ENCODE measurements around the gene MRPS18C. TPM values are rescaled to one million over a fixed set of nuclear protein-coding genes. Genes with fewer than 3 reads are reported as not detected.

Gene MRPS18C
- total and polyA plus RNA-seq, 10 of the 15 experiments (the other 5 are each of a cell fraction or from before 2014, with no cell fraction given) = 38.0 to 283 (median 78.8) TPM

- DNase-seq (ENCODE audit: low read depth, low spot score) = no peak
- Histone ChIP-seq H3K9ac (ENCODE audit: control insufficient read depth, insufficient read depth, low read length) (no peak overlapping the region), H3K27ac (ENCODE audit: control insufficient read depth, insufficient read depth) (no peak overlapping the region), H3K36me3 (ENCODE audit: control insufficient read depth in 2 of 2, insufficient read depth in 2 of 2, low read length in 1 of 2) (no peaks in the 10 kb centered on the region), H4K20me1 (ENCODE audit: control insufficient read depth, insufficient read depth) (no peaks in the 10 kb centered on the region), H3K79me2 (ENCODE audit: control insufficient read depth, insufficient read depth, low read length) (no peaks in the 10 kb centered on the region), H3K4me1 (ENCODE audit: control insufficient read depth, insufficient read depth, low read length) (no peaks in the 10 kb centered on the region), H3K4me2 (ENCODE audit: control insufficient read depth, insufficient read depth) (no peak overlapping the region), H3K4me3 (no peak overlapping the region), H2AFZ (ENCODE audit: control insufficient read depth, low read depth, low read length) (no peak overlapping the region), H3K9me3 (replicated peaks; ENCODE audit: control insufficient read depth, insufficient read depth, low read length) (no peaks in the 10 kb centered on the region), H3K27me3 (replicated peaks in 1 of 2; ENCODE audit: control insufficient read depth in 2 of 2, insufficient read depth in 2 of 2, low read length in 1 of 2) (no peaks in the 10 kb centered on the region)
- TF ChIP-seq TBL1XR1 (IDR thresholded peaks at IDR 0.05; ENCODE audit: low read depth, low read length) = no peak
- no peak for TF ChIP-seq EED (IDR thresholded peaks at IDR 0.05; ENCODE audit: low read depth)
- TF ChIP-seq CREM (IDR thresholded peaks at IDR 0.05; ENCODE audit: low read depth) = no peak
- TF ChIP-seq RELB (IDR thresholded peaks at IDR 0.05; ENCODE audit: low read depth) = no peak
- TF ChIP-seq ETV6 (conservative IDR thresholded peaks at IDR 0.05 in 1 of 2, IDR thresholded peaks at IDR 0.05 in 1 of 2; ENCODE audit: borderline replicate concordance in 1 of 2, low read depth in 1 of 2) = no peak
- no peak for TF ChIP-seq NFIC (IDR thresholded peaks at IDR 0.05; ENCODE audit: low read depth, low read length)
- TF ChIP-seq, protein P1, sequence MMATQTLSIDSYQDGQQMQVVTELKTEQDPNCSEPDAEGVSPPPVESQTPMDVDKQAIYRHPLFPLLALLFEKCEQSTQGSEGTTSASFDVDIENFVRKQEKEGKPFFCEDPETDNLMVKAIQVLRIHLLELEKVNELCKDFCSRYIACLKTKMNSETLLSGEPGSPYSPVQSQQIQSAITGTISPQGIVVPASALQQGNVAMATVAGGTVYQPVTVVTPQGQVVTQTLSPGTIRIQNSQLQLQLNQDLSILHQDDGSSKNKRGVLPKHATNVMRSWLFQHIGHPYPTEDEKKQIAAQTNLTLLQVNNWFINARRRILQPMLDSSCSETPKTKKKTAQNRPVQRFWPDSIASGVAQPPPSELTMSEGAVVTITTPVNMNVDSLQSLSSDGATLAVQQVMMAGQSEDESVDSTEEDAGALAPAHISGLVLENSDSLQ (IDR thresholded peaks at IDR 0.05) = no peak
- TF ChIP-seq MYB (IDR thresholded peaks at IDR 0.05; ENCODE audit: borderline replicate concordance, low read depth, low read length) = no peak
- TF ChIP-seq E4F1 (IDR thresholded peaks at IDR 0.05; ENCODE audit: borderline replicate concordance, partially characterized antibody) = no peak
- no peak for TF ChIP-seq CHD2 (IDR thresholded peaks at IDR 0.05; ENCODE audit: borderline replicate concordance, low read depth, low read length)
- TF ChIP-seq NBN (IDR thresholded peaks at IDR 0.05) = no peak
- TF ChIP-seq BHLHE40 (IDR thresholded peaks at IDR 0.05; ENCODE audit: borderline replicate concordance in 1 of 2, low read depth in 2 of 2, low read length in 1 of 2) = no peak
- no peak for TF ChIP-seq MTA2 (IDR thresholded peaks at IDR 0.05; ENCODE audit: low read depth)
- TF ChIP-seq IKZF1 (conservative IDR thresholded peaks at IDR 0.05) = no peak
- TF ChIP-seq CBX3 (IDR thresholded peaks at IDR 0.05; ENCODE audit: borderline replicate concordance, low read depth) = no peak
- TF ChIP-seq HDGF (IDR thresholded peaks at IDR 0.05) = no peak
- TF ChIP-seq, protein P2, sequence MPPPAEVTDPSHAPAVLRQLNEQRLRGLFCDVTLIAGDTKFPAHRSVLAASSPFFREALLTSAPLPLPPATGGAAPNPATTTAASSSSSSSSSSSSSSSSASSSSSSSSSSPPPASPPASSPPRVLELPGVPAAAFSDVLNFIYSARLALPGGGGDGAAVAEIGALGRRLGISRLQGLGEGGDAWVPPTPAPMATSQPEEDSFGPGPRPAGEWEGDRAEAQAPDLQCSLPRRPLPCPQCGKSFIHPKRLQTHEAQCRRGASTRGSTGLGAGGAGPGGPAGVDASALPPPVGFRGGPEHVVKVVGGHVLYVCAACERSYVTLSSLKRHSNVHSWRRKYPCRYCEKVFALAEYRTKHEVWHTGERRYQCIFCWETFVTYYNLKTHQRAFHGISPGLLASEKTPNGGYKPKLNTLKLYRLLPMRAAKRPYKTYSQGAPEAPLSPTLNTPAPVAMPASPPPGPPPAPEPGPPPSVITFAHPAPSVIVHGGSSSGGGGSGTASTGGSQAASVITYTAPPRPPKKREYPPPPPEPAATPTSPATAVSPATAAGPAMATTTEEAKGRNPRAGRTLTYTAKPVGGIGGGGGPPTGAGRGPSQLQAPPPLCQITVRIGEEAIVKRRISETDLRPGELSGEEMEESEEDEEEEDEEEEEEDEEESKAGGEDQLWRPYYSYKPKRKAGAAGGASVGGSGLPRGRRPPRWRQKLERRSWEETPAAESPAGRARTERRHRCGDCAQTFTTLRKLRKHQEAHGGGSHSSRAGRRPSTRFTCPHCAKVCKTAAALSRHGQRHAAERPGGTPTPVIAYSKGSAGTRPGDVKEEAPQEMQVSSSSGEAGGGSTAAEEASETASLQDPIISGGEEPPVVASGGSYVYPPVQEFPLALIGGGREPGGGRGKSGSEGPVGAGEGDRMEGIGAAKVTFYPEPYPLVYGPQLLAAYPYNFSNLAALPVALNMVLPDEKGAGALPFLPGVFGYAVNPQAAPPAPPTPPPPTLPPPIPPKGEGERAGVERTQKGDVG (CRISPR knock-in tag; IDR thresholded peaks at IDR 0.05) = no peak
- no peak for TF ChIP-seq HCFC1 (IDR thresholded peaks at IDR 0.05; ENCODE audit: low read length)
- RAD21 ChIA-PET (ENCODE audit: unreplicated experiment) = no interaction called here
- no peak for FAIRE-seq
- 89% methylated on average over 10 of the region's 10 CpGs for WGBS (ENCODE audit: insufficient coverage, insufficient replicate concordance, low lambda C conversion rate, missing lambda C conversion rate)
- POLR2A ChIA-PET = no interaction called here
- in situ Hi-C loops (cut with MboI) (loop anchor here (10.0 kb wide), 1 partner anchor 1010 kb away; no protein-coding TSS in a partner anchor), intact Hi-C loops (cut with micrococcal nuclease; ENCODE audit: unreplicated experiment) (loop anchor here (10.0 kb wide), 1 partner anchor 750 kb away; no protein-coding TSS in a partner anchor)
- BruUV-seq (replicated peaks) = no TSS peak
- no peak for ATAC-seq
- SMC1A ChIA-PET (ENCODE audit: uncharacterized antibody, unreplicated experiment) = no interaction called here
- CTCF ChIA-PET = interaction anchor here (0.6 to 1.7 kb wide), 2 partner anchors 93 to 930 kb away, joined by 3 read pairs; no protein-coding TSS in a partner anchor
Measured at GRCh38 chr4:83504996-83505395, 49.1 kb downstream of the MRPS18C start.

Measured in GM12878 (cell line).